HEK293 (cell line): ENCODE measurements around the gene TMEM202.

Experiments used
- SETDB1 ChIP-seq: IDR thresholded peaks from one replicate; pipeline ENCODE4 v1.6.1; 2017; ENCODE audit warnings: mild to moderate bottlenecking, low read length, moderate library complexity, mixed read lengths; ENCODE audit not compliant: insufficient read length
- SP2 ChIP-seq: fragments of 450-650 bp; formaldehyde crosslinking; IDR thresholded peaks from 2 replicates; pipeline ENCODE4 v1.5.1; 2016; ENCODE audit warnings: missing biosample characterization, missing genetic modification characterization
- ZNF169 ChIP-seq: fragments of 450-650 bp; formaldehyde crosslinking; IDR thresholded peaks from 2 replicates; pipeline ENCODE4 v1.5.1; 2016; ENCODE audit warnings: missing biosample characterization, missing genetic modification characterization
- ZNF701 ChIP-seq: fragments of 450-650 bp; formaldehyde crosslinking; IDR thresholded peaks from 2 replicates; pipeline ENCODE4 v1.5.1; 2016; ENCODE audit warnings: missing biosample characterization, missing genetic modification characterization
- TF ChIP-seq, protein P1 (sequence below): fragments of 450-650 bp; formaldehyde crosslinking; IDR thresholded peaks from 2 replicates; pipeline ENCODE4 v1.5.1; 2016; ENCODE audit warnings: missing biosample characterization, missing genetic modification characterization

GRCh38 chr15:72380743-72381142 lies 17.4 kb upstream of the TMEM202 start:
- TF ChIP-seq, protein P1, sequence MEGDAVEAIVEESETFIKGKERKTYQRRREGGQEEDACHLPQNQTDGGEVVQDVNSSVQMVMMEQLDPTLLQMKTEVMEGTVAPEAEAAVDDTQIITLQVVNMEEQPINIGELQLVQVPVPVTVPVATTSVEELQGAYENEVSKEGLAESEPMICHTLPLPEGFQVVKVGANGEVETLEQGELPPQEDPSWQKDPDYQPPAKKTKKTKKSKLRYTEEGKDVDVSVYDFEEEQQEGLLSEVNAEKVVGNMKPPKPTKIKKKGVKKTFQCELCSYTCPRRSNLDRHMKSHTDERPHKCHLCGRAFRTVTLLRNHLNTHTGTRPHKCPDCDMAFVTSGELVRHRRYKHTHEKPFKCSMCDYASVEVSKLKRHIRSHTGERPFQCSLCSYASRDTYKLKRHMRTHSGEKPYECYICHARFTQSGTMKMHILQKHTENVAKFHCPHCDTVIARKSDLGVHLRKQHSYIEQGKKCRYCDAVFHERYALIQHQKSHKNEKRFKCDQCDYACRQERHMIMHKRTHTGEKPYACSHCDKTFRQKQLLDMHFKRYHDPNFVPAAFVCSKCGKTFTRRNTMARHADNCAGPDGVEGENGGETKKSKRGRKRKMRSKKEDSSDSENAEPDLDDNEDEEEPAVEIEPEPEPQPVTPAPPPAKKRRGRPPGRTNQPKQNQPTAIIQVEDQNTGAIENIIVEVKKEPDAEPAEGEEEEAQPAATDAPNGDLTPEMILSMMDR (tag by site-specific recombination): no peak
- TF ChIP-seq SETDB1 (no peak), ZNF169 (tag by site-specific recombination) (no peak), ZNF701 (tag by site-specific recombination) (no peak), SP2 (tag by site-specific recombination) (no peak)
